WERI-Rb-1 (cell line): ENCODE results near the gene GPR176.

ENCODE experiments used
- DNase-seq: peaks from one replicate; pipeline ENCODE4 v3.0.0-alpha.2; 2020
- H3K27ac ChIP-seq: fragments of 250-450 bp; sonication (Bioruptor Pico); 2 replicates; pipeline ENCODE4 v1.5.1; 2020; ENCODE audit warnings: mild to moderate bottlenecking, moderate library complexity
- H3K27me3 ChIP-seq: fragments of 250-450 bp; sonication (Bioruptor Pico); 2 replicates; pipeline ENCODE4 v1.5.1; 2021; ENCODE audit warnings: mild to moderate bottlenecking, low read depth, moderate library complexity; ENCODE audit not compliant: insufficient read depth, severe bottlenecking
- H3K36me3 ChIP-seq: fragments of 250-450 bp; sonication (Bioruptor Pico); 2 replicates; pipeline ENCODE4 v1.5.1; 2020; ENCODE audit warnings: mild to moderate bottlenecking, moderate library complexity
- H3K4me3 ChIP-seq: 2 replicates; pipeline ENCODE4 v1.5.1; 2011; ENCODE audit warnings: low read depth, mild to moderate bottlenecking, control low read depth, low read length
- H3K9me3 ChIP-seq: fragments of 250-450 bp; sonication (Bioruptor Pico); 2 replicates; pipeline ENCODE4 v1.5.1; 2021; ENCODE audit warnings: mild to moderate bottlenecking, moderate library complexity; ENCODE audit not compliant: severe bottlenecking
- CTCF ChIP-seq: IDR thresholded peaks from 2 replicates; pipeline ENCODE4 v1.5.1; 2011; ENCODE audit warnings: low read depth, mild to moderate bottlenecking, control low read depth, inconsistent platforms, low read length

GPR176 gene

GRCh38 chr15:39884351-39884750, 35.7 kb downstream of the GPR176 start:
- no peak overlapping the region for H3K27ac ChIP-seq
- DNase-seq, result no peak
- H3K36me3 ChIP-seq, result no peaks in the 10 kb centered on the region
- H3K27me3 ChIP-seq, result no peaks in the 10 kb centered on the region
- H3K4me3 ChIP-seq, result no peak overlapping the region
- no peak for TF ChIP-seq CTCF
- no peaks in the 10 kb centered on the region for H3K9me3 ChIP-seq

GRCh38 chr15:39882602-39883001, 37.5 kb downstream of the GPR176 start:
- TF ChIP-seq CTCF, result no peak
- no peak for DNase-seq
- Histone ChIP-seq H3K36me3 (no peaks in the 10 kb centered on the region), H3K27ac (no peak overlapping the region), H3K27me3 (no peaks in the 10 kb centered on the region), H3K9me3 (no peaks in the 10 kb centered on the region), H3K4me3 (no peak overlapping the region)

DNA sequence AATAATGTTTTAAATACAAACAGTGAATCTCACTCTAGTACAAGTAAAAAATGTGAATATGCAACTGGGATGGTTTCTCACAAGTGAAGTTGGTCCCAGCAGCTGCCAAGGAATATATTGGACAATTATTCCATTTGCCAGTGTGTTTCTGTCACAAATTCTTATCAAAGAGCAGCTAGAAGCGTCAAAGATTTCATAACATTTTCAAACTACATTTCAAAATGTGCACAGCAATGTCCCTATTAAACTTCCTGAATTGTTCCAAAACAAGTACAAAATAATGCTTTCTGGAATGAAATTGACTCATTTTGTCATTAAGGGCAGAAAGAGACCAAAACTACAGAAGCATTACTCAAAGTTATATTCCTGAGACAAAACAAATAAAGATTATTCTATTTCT, 38.3 kb downstream of the GPR176 start:
- Histone ChIP-seq H3K9me3 (no peaks in the 10 kb centered on the region), H3K27me3 (no peaks in the 10 kb centered on the region), H3K27ac (no peak overlapping the region), H3K4me3 (no peak overlapping the region), H3K36me3 (no peaks in the 10 kb centered on the region)
- no peak for TF ChIP-seq CTCF
- no peak for DNase-seq

GRCh38 chr15:39880718-39881387, 39.2 kb downstream of the GPR176 start:
- no peak for DNase-seq
- H3K27ac ChIP-seq, result no peak overlapping the region
- H3K4me3 ChIP-seq, result no peak overlapping the region
- TF ChIP-seq CTCF, result no peak
- no peaks in the 10 kb centered on the region for H3K27me3 ChIP-seq
- no peaks in the 10 kb centered on the region for H3K36me3 ChIP-seq
- no peaks in the 10 kb centered on the region for H3K9me3 ChIP-seq

DNA sequence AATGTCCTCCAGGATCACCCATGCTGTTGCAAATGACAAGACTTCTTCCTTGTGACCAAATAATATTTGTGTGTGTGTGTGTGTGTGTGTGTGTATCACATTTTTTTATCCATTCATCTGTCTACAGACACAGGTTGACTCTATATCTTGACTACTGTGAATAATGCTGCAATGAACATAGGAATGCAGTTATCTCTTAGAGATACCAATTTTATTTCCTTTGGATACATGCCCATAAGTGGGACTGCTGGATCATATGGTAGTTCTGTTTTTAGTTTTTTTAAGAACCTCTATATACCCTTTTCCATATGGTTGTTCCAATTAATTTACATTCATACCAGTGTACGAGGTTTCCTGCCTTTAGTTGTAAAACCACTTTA, 41.7 kb downstream of the GPR176 start:
- H3K27ac ChIP-seq, result no peak overlapping the region
- no peaks in the 10 kb centered on the region for H3K9me3 ChIP-seq
- no peak for DNase-seq
- no peaks in the 10 kb centered on the region for H3K27me3 ChIP-seq
- H3K36me3 ChIP-seq, result no peaks in the 10 kb centered on the region
- no peak overlapping the region for H3K4me3 ChIP-seq
- no peak for TF ChIP-seq CTCF

- DNase-seq, result peak; percentile 22
These were observed 45.0 kb downstream of the GPR176 start for GRCh38 chr15:39874890-39875549.

More at GRCh38 chr15:39874890-39875549, 45.0 kb downstream of the GPR176 start:
- peak; percentile 71 for TF ChIP-seq CTCF
- Histone ChIP-seq H3K36me3 (no peaks in the 10 kb centered on the region), H3K4me3 (no peak overlapping the region), H3K27me3 (no peaks in the 10 kb centered on the region), H3K27ac (no peak overlapping the region), H3K9me3 (no peaks in the 10 kb centered on the region)
